Esophagus squamous epithelium (tissue), 5 donors: ENCODE results near the gene ZNF469. TPM values are rescaled to one million over a fixed set of nuclear protein-coding genes. Genes with fewer than 3 reads are reported as not detected.

Source experiments
- DNase-seq: peaks from one replicate; lab custom pipeline; 2025; lab: John Stamatoyannopoulos, UW
- H3K27ac ChIP-seq, 4 donors: fragments of 200-600 bp; sonication (generic); one replicate each; pipeline ENCODE4 v1.5.1; 2016 to 2019; ENCODE audit warnings: mild to moderate bottlenecking in 1 of 4
- H3K27me3 ChIP-seq, 4 donors: fragments of 200-600 bp; sonication (generic); 1 replicate in 3 of 4; 2 replicates in 1 of 4; pipeline versions ENCODE4 v1.5.1 to v1.6.0; 2017 to 2021; ENCODE audit warnings: antibody characterized with exemption in 1 of 4
- H3K36me3 ChIP-seq, 3 donors: fragments of 200-600 bp; sonication (generic); one replicate each; pipeline ENCODE4 v1.5.1; 2016 to 2019
- H3K4me1 ChIP-seq, 3 donors: fragments of 200-600 bp; sonication (generic); one replicate each; pipeline ENCODE4 v1.5.1; 2017 to 2019
- H3K4me3 ChIP-seq, 4 donors: fragments of 200-600 bp; sonication (generic); 1 replicate in 3 of 4; 2 replicates in 1 of 4; pipeline ENCODE4 v1.5.1; 2016 to 2019; ENCODE audit warnings: mild to moderate bottlenecking in 2 of 4, moderate library complexity in 1 of 4
- H3K9me3 ChIP-seq, 3 donors: fragments of 200-600 bp; sonication (generic); one replicate each; pipeline ENCODE4 v1.5.1; 2016 to 2019
- CTCF ChIP-seq, 6 experiments: fragments of 450-650 bp in 4 of 6; fragments of 200-600 bp in 2 of 6; sonication (generic) in 2 of 6; IDR thresholded peaks; one replicate each; pipeline ENCODE4 v1.5.1; 2016 to 2019; ENCODE audit warnings: antibody characterized with exemption in 6 of 6, mild to moderate bottlenecking in 4 of 6, moderate library complexity in 4 of 6
- POLR2A ChIP-seq, 4 donors: fragments of 450-650 bp; IDR thresholded peaks; one replicate each; pipeline ENCODE4 v1.6.1; 2017; ENCODE audit warnings: antibody characterized with exemption in 4 of 4, mild to moderate bottlenecking in 4 of 4, moderate library complexity in 3 of 4
- WGBS, 2 donors: methylation state at CpG; one replicate each; pipeline ENCODE4 v1.1.5; 2018; 5-methylcytosine and 5-hydroxymethylcytosine counted together
- intact Hi-C: fragments of 100-400 bp; cut with DNase I; formaldehyde crosslinking; loops from one replicate; pipeline ENCODE4 v1.15.0; 2022
- total RNA-seq, 4 donors: library from RNA; depleted of rRNA; stranded (reverse); fragments of >200 nt; gene quantifications; one replicate each; pipeline ENCODE4 v1.1.0, GENCODE V29; 2016
- donor health status: DM: yes; HTN: yes; CAD: no.

ZNF469 gene
- total RNA-seq, 4 donors from 2014 or later = 0.26 to 0.57 (median 0.35) TPM

GRCh38 chr16:88419790-88420189, 37.0 kb downstream of the ZNF469 start:
- H3K27ac ChIP-seq = no peak overlapping the region
- no peak for DNase-seq
- intact Hi-C loops = no loop called here
- no peak overlapping the region for H3K4me3 ChIP-seq
- no peak for TF ChIP-seq POLR2A (IDR thresholded peaks at IDR 0.05)
- no peak for TF ChIP-seq CTCF (IDR thresholded peaks at IDR 0.05)
- no peaks in the 10 kb centered on the region for H3K36me3 ChIP-seq
- H3K27me3 ChIP-seq = peaks cover 0 to 44% (median 0%) of the 10 kb centered on the region in 4 donors
- H3K9me3 ChIP-seq = no peaks in the 10 kb centered on the region
- peaks cover 0 to 10% (median 5%) of the 10 kb centered on the region in 3 donors for H3K4me1 ChIP-seq
- 80% methylated on average over 1 of the region's 10 CpGs; no CpG with 5 or more reads in 1 of the 2 donors for WGBS, 2 donors

GRCh38 chr16:88420496-88420895, 37.7 kb downstream of the ZNF469 start:
- Histone ChIP-seq H3K4me1 (peaks cover 0 to 17% (median 5%) of the 10 kb centered on the region in 3 donors), H3K36me3 (no peaks in the 10 kb centered on the region), H3K4me3 (no peak overlapping the region), H3K27me3 (peaks cover 0 to 51% (median 0%) of the 10 kb centered on the region in 4 donors), H3K9me3 (no peaks in the 10 kb centered on the region), H3K27ac (no peak overlapping the region)
- intact Hi-C loops = no loop called here
- TF ChIP-seq POLR2A (IDR thresholded peaks at IDR 0.05) = no peak
- no peak for DNase-seq
- 33 to 85% methylated on average over 1 to 4 of the region's 12 CpGs for WGBS, 2 donors

GRCh38 chr16:88421301-88421700, 38.5 kb downstream of the ZNF469 start:
- TF ChIP-seq CTCF (IDR thresholded peaks at IDR 0.05) (no peak), POLR2A (IDR thresholded peaks at IDR 0.05) (no peak)
- Histone ChIP-seq H3K36me3 (no peaks in the 10 kb centered on the region), H3K27me3 (peaks cover 0 to 50% (median 0%) of the 10 kb centered on the region in 4 donors), H3K9me3 (no peaks in the 10 kb centered on the region), H3K27ac (no peak overlapping the region), H3K4me1 (peaks cover 0 to 19% (median 5%) of the 10 kb centered on the region in 3 donors), H3K4me3 (no peak overlapping the region)
- 70% methylated on average over 2 of the region's 14 CpGs; no CpG with 5 or more reads in 1 of the 2 donors for WGBS, 2 donors
- intact Hi-C loops = no loop called here
- DNase-seq = no peak

GRCh38 chr16:88421871-88422433, 39.2 kb downstream of the ZNF469 start:
- intact Hi-C loops = no loop called here
- H3K4me3 ChIP-seq = no peak overlapping the region
- H3K36me3 ChIP-seq = no peaks in the 10 kb centered on the region
- H3K27me3 ChIP-seq = peaks cover 0 to 43% (median 0%) of the 10 kb centered on the region in 4 donors
- no peak overlapping the region for H3K27ac ChIP-seq
- no peak for DNase-seq
- 49 to 50% methylated on average over 5 of the region's 5 CpGs for WGBS, 2 donors
- TF ChIP-seq CTCF (IDR thresholded peaks at IDR 0.05) (no peak), POLR2A (IDR thresholded peaks at IDR 0.05) (no peak)
- peaks cover 0 to 19% (median 5%) of the 10 kb centered on the region in 3 donors for H3K4me1 ChIP-seq
- no peaks in the 10 kb centered on the region for H3K9me3 ChIP-seq

GRCh38 chr16:88422733-88423447, 40.1 kb downstream of the ZNF469 start:
- intact Hi-C loops = no loop called here
- no peak for DNase-seq
- TF ChIP-seq CTCF (IDR thresholded peaks at IDR 0.05) = no peak
- TF ChIP-seq POLR2A (IDR thresholded peaks at IDR 0.05) = no peak
- WGBS, 2 donors = 44 to 45% methylated on average over 3 of the region's 3 CpGs
- H3K9me3 ChIP-seq = no peaks in the 10 kb centered on the region
- H3K36me3 ChIP-seq = no peaks in the 10 kb centered on the region
- H3K4me3 ChIP-seq = no peak overlapping the region
- H3K27ac ChIP-seq = no peak overlapping the region
- H3K27me3 ChIP-seq = peaks cover 0 to 42% (median 0%) of the 10 kb centered on the region in 4 donors
- H3K4me1 ChIP-seq = peaks cover 0 to 19% (median 5%) of the 10 kb centered on the region in 3 donors
